Fibroblast of pulmonary artery (primary cell): ENCODE data around the gene LDAH.
"Not testable (repeated sequence)": the region's sequence is repeated elsewhere in the genome, so short reads cannot be mapped to it uniquely, and the experiment has no call there.

ENCODE experiments used
- DNase-seq: peaks from one replicate; pipeline ENCODE4 v3.0.0-alpha.2; 2010; ENCODE audit warnings: low read depth
- H3K4me3 ChIP-seq: replicated peaks from 2 replicates; pipeline ENCODE4 v1.5.1; 2011; ENCODE audit warnings: low read depth, mild to moderate bottlenecking, control low read depth, low read length, moderate library complexity
- CTCF ChIP-seq: IDR thresholded peaks from 2 replicates; pipeline ENCODE4 v1.5.1; 2011; ENCODE audit warnings: mild to moderate bottlenecking, control low read depth, low read length, inconsistent platforms; ENCODE audit errors: missing control alignments

LDAH gene

GRCh38 chr2:20797096-20797495 lies 25.8 kb downstream of the LDAH start:
- H3K4me3 ChIP-seq = no peak overlapping the region
- no peak for DNase-seq
- no peak for TF ChIP-seq CTCF

- no peak overlapping the region for H3K4me3 ChIP-seq
- DNase-seq = peak; percentile 38
- TF ChIP-seq CTCF = no peak
These were observed 26.5 kb downstream of the LDAH start for GRCh38 chr2:20796374-20796791.

DNA sequence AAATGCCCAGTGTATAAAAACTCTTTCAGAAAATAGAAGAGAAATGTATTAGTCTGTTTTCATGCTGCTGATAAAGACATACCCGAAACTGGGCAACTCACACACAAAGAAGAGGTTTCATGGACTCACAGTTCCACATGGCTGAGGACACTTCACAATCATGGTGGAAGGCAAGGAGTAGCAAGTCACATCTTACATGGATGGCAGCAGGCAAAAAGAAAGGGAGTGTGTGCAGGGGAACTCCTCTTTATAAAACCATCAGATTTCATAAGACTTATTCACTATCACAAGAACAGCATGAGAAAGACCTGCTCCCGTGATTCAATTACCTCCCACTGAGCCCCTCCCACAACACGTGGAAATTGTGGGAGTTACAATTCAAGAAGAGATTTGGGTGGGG lies 29.0 kb downstream of the LDAH start:
- not testable (repeated sequence) for DNase-seq, H3K4me3 ChIP-seq

GRCh38 chr2:20781656-20782265 lies 41.1 kb downstream of the LDAH start:
- peak; percentile 71 for TF ChIP-seq CTCF
- peak; percentile 14 for DNase-seq
- H3K4me3 ChIP-seq = no peak overlapping the region

- no peak for TF ChIP-seq CTCF
- DNase-seq = no peak
- no peak overlapping the region for H3K4me3 ChIP-seq
These were observed 51.6 kb downstream of the LDAH start for GRCh38 chr2:20771299-20771698.

GRCh38 chr2:20766798-20767644 lies 55.9 kb downstream of the LDAH start:
- DNase-seq = no peak
- H3K4me3 ChIP-seq = no peak overlapping the region
- TF ChIP-seq CTCF = no peak

DNA sequence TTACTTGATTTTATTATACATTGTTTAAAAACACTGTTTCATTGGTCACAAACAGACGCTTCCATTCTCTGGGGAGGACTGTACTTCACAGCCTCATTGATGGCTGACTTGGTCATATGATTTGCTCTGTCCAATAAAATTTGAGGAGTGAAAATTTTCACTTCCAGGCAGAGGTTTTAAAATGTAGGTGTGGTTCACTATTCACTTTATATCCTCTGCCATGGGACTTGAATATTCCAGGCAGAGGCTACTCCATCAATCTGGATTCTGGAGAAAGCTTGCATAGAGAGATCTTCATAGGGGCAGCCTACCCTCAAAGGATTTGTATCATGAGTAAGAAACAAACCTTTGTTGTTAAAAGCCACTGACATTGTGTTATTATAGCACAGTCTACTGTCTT lies 56.7 kb downstream of the LDAH start:
- no peak overlapping the region for H3K4me3 ChIP-seq
- DNase-seq = no peak
- no peak for TF ChIP-seq CTCF
